Psoas muscle (tissue), 8 donors: ENCODE measurements around the gene ZFP36. TPM values are rescaled to one million over a fixed set of nuclear protein-coding genes. Genes with fewer than 3 reads are reported as not detected.

Source experiments
- ATAC-seq, 4 donors: fragments of 200-7000 bp; cut with Tn5 transposase; one replicate each; pipeline ENCODE4 v1.9.1; 2020; ENCODE audit warnings: moderate library complexity in 3 of 4, mild to moderate bottlenecking in 2 of 4
- DNase-seq, 2 donors: peaks; one replicate each; pipeline ENCODE4 v3.0.0-alpha.2; 2020
- H3K27ac ChIP-seq: fragments of 200-600 bp; one replicate; pipeline ENCODE4 v1.8.0; 2022
- H3K27me3 ChIP-seq, 3 donors: fragments of 200-600 bp in 1 of 3; one replicate each; pipeline versions ENCODE4 v1.6.1 to v1.8.0; 2013 to 2022; ENCODE audit warnings: low read length in 2 of 3, mild to moderate bottlenecking in 2 of 3, moderate library complexity in 1 of 3; ENCODE audit not compliant: insufficient read depth in 3 of 3
- H3K36me3 ChIP-seq, 2 donors: fragments of 200-600 bp in 1 of 2; one replicate each; pipeline versions ENCODE4 v1.6.1 to v1.8.0; 2013 to 2022; ENCODE audit warnings: low read depth in 1 of 2, mild to moderate bottlenecking in 1 of 2, moderate library complexity in 1 of 2; ENCODE audit not compliant: insufficient read depth in 1 of 2
- H3K4me1 ChIP-seq: fragments of 200-600 bp; one replicate; pipeline ENCODE4 v1.8.0; 2022
- H3K4me3 ChIP-seq: fragments of 200-600 bp; one replicate; pipeline ENCODE4 v1.8.0; 2022; ENCODE audit warnings: mild to moderate bottlenecking
- H3K9me3 ChIP-seq: fragments of 200-600 bp; one replicate; pipeline ENCODE4 v1.8.0; 2022
- CTCF ChIP-seq: fragments of 200-600 bp; IDR thresholded peaks from one replicate; pipeline ENCODE4 v1.8.0; 2022; ENCODE audit warnings: antibody characterized with exemption
- WGBS, 3 donors: extraction: QIAGEN DNeasy Blood & Tissue Kit; methylation state at CpG; one replicate each; pipeline versions ENCODE4 v1.1.6 to v1.1.7; 2013; 5-methylcytosine and 5-hydroxymethylcytosine counted together
- intact Hi-C, 2 donors: fragments of 100-400 bp; cut with DNase I; formaldehyde crosslinking; loops; one replicate each; pipeline versions ENCODE4 v1.11.0 to v1.14.2; 2022
- polyA plus RNA-seq, 3 donors: library from polyadenylated mRNA; stranded (reverse); fragments of 200-250 nt; gene quantifications; one replicate each; pipeline ENCODE4 v1.2.3, GENCODE V29; 2013
- total RNA-seq, 4 donors: library from RNA; stranded (reverse); fragmentation: NEBNext Ultra II Directional in 2 of 4; extraction: Animal tissue kit (Norgen Biotek cat#: 25700) in 2 of 4; gene quantifications; one replicate each; pipeline versions ENCODE4 v1.2.1 to v1.2.4, GENCODE V29; 2021 to 2023
- donor health status: healthy with polysubstance abuse.
- donor health status: DM: no; HTN: no; CAD: no; lungs with moderate emphysema.
- donor health status: Bipolar disorder and iron deficiency.
- donor health status: healthy.
- donor health status: DM: yes; HTN: yes; CAD: no.
- donor health status: DM: no; HTN: no; CAD: no.
- donor health status: DM: no; HTN: no; CAD: no.
- donor health status: DM: yes; HTN: yes; CAD: no.

ZFP36 gene
- total and polyA plus RNA-seq, 7 donors: 32.1 to 391 (median 128) TPM

DNA sequence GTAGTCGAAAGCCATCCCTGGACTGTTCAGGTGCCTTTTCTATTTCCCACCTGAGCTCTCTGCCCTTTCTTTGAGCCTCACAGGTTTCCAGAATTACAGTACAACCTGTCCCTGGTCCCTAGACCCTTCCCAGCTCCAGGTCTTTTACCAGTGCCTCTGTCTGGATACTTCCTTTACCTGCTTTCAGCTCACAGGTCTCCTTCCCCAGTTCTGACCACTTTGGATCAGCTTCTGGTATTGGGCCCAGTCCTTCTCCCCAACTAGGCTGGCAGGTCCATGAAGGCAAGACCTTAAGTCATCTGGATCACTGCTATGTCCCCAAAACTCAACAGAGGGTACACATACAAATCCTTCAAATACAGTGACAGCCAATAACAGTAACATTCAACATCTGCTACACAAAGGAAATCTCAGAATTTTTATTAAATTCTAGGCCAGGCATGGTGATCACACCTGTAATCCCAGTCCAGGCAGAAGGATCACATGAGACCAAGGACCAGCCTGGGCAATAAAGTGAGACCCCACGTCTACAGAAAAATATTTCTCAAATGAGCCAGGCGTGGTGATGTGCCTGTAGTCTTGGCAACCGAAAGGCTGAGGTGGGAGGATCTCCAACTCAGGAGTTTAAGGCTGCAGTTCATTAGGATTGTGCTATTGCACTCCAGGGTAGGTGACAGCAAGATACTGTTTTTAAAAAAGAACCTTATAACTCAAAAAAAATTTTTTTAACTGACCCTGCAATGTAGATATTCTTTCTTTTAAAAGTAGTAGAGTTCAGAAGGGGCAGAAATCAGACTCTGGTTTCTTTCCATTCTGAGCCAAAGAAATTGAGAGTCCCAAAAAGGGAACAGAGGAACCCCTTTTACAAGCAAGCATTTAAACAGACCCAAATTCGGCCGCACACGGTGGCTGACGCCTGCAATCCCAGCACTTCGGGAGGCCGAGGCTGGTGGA lies 27.8 kb downstream of the ZFP36 start:
- H3K9me3 ChIP-seq: no peaks in the 10 kb centered on the region
- no peaks in the 10 kb centered on the region for H3K27me3 ChIP-seq
- intact Hi-C loops: loop anchor here (2.0 to 10.0 kb wide), 3 partner anchors 22 to 90 kb away; partner anchors contain the start of genes MED29 (in 1 of the 2), PAF1 (in 1 of the 2), PLEKHG2 (in 1 of the 2) and SAMD4B (in 1 of the 2)
- peak overlapping the region; percentile 93 for H3K27ac ChIP-seq
- ATAC-seq: no peak
- peak overlapping the region; percentile 96 for H3K4me3 ChIP-seq
- H3K4me1 ChIP-seq: peaks cover 18% of the 10 kb centered on the region
- TF ChIP-seq CTCF: no peak
- WGBS, 3 donors: 42 to 60% (median 52%) methylated on average over 10 of the region's 10 CpGs
- peaks cover 7 to 44% of the 10 kb centered on the region in 2 donors for H3K36me3 ChIP-seq
- no peak for DNase-seq

DNA sequence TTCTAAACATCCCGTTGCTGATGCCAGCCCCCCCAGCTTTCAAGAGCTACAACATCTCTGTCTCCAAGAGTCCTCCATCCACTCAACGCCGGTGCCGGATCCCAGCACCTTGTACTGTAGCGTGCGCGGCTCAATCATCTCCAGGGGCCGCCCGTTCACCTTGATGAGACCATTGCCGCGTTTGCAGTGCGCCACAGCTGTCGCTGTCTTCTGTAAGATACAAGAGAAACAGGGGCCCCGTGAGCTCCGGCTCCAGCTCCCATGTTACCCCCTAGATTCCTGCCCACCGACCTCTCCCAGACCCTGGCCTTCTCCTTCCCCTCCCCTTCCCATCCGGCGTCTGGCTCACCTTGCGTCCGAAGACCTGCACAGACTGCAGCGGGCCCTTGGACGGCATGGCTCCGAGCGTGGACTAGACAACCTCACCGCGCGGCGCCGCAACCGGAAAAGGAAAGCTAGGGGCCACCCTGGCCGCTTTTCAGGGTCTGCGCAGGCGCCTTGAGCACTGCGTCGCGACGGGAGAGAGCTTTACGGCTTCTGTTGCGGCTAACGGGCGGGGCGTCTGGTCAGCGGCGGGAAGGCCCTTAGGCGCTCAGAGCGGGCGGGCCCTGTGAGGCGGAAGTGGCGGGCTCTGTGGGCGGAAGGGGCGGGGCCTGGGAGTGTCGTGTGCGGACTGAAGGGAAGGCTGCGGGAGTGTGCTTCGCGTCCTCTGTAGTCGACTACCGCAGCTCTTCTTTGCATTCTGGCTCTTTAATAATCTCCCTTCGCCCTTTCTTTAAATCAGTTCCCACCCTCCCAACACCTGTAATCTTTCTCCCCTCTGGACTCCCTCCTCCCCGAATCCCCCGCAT lies 29.1 kb downstream of the ZFP36 start, which contains the start of gene RPS16:
RPS16 (minus strand) TSS at position 451 of the 851 bp plus-strand sequence; CDS start at position 397, 54 bp downstream.
- peak within 1 kb of the TSS; percentile 96 for H3K4me3 ChIP-seq
- intact Hi-C loops: loop anchor here (2.0 to 10.0 kb wide), 3 partner anchors 23 to 91 kb away; partner anchors contain the start of genes MED29 (in 1 of the 2), PAF1 (in 1 of the 2), PLEKHG2 (in 1 of the 2) and SAMD4B (in 1 of the 2)
- ATAC-seq: peak; percentile 97 to 98 (median 98)
- no peaks in the 10 kb centered on the region for H3K9me3 ChIP-seq
- no peak for TF ChIP-seq CTCF
- peak within 1 kb of the TSS; percentile 93 for H3K27ac ChIP-seq
- no peaks in the 10 kb centered on the region for H3K27me3 ChIP-seq
- 0 to 1% (median 0%) methylated on average over 61 of the region's 61 CpGs for WGBS, 3 donors
- DNase-seq: peak; percentile 99 to 100
- peaks cover 18% of the 10 kb centered on the region for H3K4me1 ChIP-seq
- peaks cover 7 to 44% of the 10 kb centered on the region in 2 donors for H3K36me3 ChIP-seq

GRCh38 chr19:39436350-39436716 lies 29.7 kb downstream of the ZFP36 start:
- no peak for DNase-seq
- Histone ChIP-seq H3K4me3 (peak overlapping the region; percentile 96), H3K36me3 (peaks cover 7 to 39% of the 10 kb centered on the region in 2 donors), H3K4me1 (peaks cover 18% of the 10 kb centered on the region), H3K27me3 (no peaks in the 10 kb centered on the region), H3K9me3 (no peaks in the 10 kb centered on the region), H3K27ac (peak overlapping the region; percentile 93)
- intact Hi-C loops: loop anchor here in 1 of 2 donors (10.0 kb wide), 1 partner anchor 92 kb away; the partner anchor contains the start of gene SAMD4B
- no peak for TF ChIP-seq CTCF
- peak in 1 of 4 donors; percentile 3 for ATAC-seq
- WGBS, 3 donors: 0 to 1% (median 0%) methylated on average over 2 of the region's 2 CpGs

GRCh38 chr19:39438270-39438934 lies 31.8 kb downstream of the ZFP36 start:
- intact Hi-C loops: loop anchor here in 1 of 2 donors (10.0 kb wide), 1 partner anchor 94 kb away; the partner anchor contains the start of gene SAMD4B
- peaks cover 18% of the 10 kb centered on the region for H3K4me1 ChIP-seq
- TF ChIP-seq CTCF: no peak
- DNase-seq (no peak), ATAC-seq (no peak)
- WGBS, 3 donors: 81 to 87% (median 84%) methylated on average over 9 of the region's 9 CpGs
- peaks cover 7 to 18% of the 10 kb centered on the region in 2 donors for H3K36me3 ChIP-seq
- no peaks in the 10 kb centered on the region for H3K27me3 ChIP-seq
- no peak overlapping the region for H3K4me3 ChIP-seq
- no peaks in the 10 kb centered on the region for H3K9me3 ChIP-seq
- H3K27ac ChIP-seq: no peak overlapping the region
